ENCODE data around the gene ADAM11. TPM values are rescaled to one million over a fixed set of nuclear protein-coding genes. Genes with fewer than 3 reads are reported as not detected.

Gene ADAM11, protein sequence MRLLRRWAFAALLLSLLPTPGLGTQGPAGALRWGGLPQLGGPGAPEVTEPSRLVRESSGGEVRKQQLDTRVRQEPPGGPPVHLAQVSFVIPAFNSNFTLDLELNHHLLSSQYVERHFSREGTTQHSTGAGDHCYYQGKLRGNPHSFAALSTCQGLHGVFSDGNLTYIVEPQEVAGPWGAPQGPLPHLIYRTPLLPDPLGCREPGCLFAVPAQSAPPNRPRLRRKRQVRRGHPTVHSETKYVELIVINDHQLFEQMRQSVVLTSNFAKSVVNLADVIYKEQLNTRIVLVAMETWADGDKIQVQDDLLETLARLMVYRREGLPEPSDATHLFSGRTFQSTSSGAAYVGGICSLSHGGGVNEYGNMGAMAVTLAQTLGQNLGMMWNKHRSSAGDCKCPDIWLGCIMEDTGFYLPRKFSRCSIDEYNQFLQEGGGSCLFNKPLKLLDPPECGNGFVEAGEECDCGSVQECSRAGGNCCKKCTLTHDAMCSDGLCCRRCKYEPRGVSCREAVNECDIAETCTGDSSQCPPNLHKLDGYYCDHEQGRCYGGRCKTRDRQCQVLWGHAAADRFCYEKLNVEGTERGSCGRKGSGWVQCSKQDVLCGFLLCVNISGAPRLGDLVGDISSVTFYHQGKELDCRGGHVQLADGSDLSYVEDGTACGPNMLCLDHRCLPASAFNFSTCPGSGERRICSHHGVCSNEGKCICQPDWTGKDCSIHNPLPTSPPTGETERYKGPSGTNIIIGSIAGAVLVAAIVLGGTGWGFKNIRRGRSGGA
- total RNA-seq (2016; rRNA removed; fragmentation: Illumina TruSeq; extraction: Trizol) (0.44 and 0.91 TPM in 2 replicates), polyA plus RNA-seq (2011; rRNA removed) (0.33 and 0.38 TPM in 2 replicates), polyA minus RNA-seq (2011; rRNA and poly(A)+ RNA removed; ENCODE audit: low replicate concordance) (2.1 and 2.5 TPM in 2 replicates), Bru-seq, nascent RNA (percentile 23 among the genes with signal in this experiment), BruChase-seq, experiment 1, labeled RNA remaining after a 6-hour chase (percentile 21 among the genes with signal in this experiment), BruChase-seq, experiment 2, labeled RNA remaining after a 2-hour chase (percentile 22 among the genes with signal in this experiment)
- 0.18 and 0.40 TPM in 2 replicates for total RNA-seq (2016; cell fraction: cytosol; rRNA removed; fragmentation: Illumina TruSeq; extraction: Trizol; ENCODE audit: low read depth)
- total RNA-seq (2016; cell fraction: insoluble cytoplasmic fraction; rRNA removed; fragmentation: Illumina TruSeq; extraction: Trizol), result 0.40 and 0.76 TPM in 2 replicates
- total RNA-seq (2016; cell fraction: membrane; rRNA removed; fragmentation: Illumina TruSeq; extraction: Trizol), result 0.59 TPM in 2 replicates
- total RNA-seq (2016; cell fraction: nucleus; rRNA removed; fragmentation: Illumina TruSeq; extraction: Trizol), result 1.4 and 1.8 TPM in 2 replicates
- polyA plus RNA-seq (2011; cell fraction: cytosol; rRNA removed), result 0.09 and 0.34 TPM in 2 replicates
- 2.0 and 2.2 TPM in 2 replicates for polyA plus RNA-seq (2011; cell fraction: nucleus; rRNA removed)
- 0.19 and 0.40 TPM in 2 replicates for polyA plus RNA-seq (2012)
- polyA plus RNA-seq (2016; cell fraction: cytosol; fragmentation: Illumina TruSeq; extraction: Trizol; ENCODE audit: low read depth), result 0.17 and 0.23 TPM in 2 replicates
- polyA plus RNA-seq (2016; cell fraction: insoluble cytoplasmic fraction; fragmentation: Illumina TruSeq; extraction: Trizol; ENCODE audit: low read depth), result 0.50 and 0.58 TPM in 2 replicates
- 0.31 and 0.34 TPM in 2 replicates for polyA plus RNA-seq (2016; cell fraction: membrane; fragmentation: Illumina TruSeq; extraction: Trizol; ENCODE audit: low read depth)
- 2.2 and 3.0 TPM in 2 replicates for polyA plus RNA-seq (2016; cell fraction: nucleus; fragmentation: Illumina TruSeq; extraction: Trizol; ENCODE audit: insufficient read depth, low read depth)
- 0.18 and 0.69 TPM in 2 replicates for polyA minus RNA-seq (2011; cell fraction: cytosol; rRNA and poly(A)+ RNA removed)
- 0.87 and 0.90 TPM in 2 replicates for polyA minus RNA-seq (2011; cell fraction: nucleus; rRNA and poly(A)+ RNA removed)
- long read RNA-seq, experiment 1, partial matches to known transcripts, result 0 of 1 reads
- long read RNA-seq, experiment 1, other reads (novel, unspliced or antisense), result 1 of 1 reads
- long read RNA-seq, experiment 2, partial matches to known transcripts, result 2 of 2 reads
- long read RNA-seq, experiment 2, other reads (novel, unspliced or antisense), result 0 of 2 reads

DNA sequence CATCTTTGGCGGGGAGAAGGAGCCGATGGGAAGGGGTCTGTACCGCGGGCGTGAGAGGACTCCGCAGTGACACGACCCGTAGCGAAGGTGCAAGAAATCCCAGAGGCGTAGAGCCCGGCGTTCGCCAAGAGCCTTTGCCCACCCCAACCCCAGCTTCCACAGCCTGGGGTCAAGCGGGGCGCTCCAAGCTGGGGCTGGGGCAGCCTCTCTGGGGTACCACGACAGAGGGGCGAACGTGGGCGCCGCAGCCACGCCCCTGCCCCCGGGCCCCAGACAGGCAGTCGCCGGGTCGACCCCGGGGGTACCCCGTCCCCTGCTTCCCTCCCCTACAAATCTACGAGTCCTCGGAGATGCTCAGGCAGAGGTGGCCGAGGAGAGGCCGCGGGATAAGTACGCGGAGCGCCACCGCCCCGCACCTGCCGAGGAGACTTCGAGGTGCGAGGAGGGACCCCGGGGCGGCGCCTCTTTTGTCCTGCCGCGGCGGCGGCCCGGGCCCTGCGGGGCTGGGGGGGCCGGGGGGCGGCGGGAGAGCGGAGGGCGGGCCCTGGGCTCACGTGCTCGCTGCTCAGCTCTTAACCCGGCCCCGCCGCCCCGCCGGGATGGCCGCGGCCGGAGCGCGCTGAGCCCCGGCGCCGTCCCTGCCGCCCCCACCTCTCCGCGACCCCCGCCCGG lies at the start of gene ADAM11:
ADAM11 (plus strand) TSS at position 575 of the 672 bp plus-strand sequence. CDS start 212 bp downstream, outside the sequence.
- H3K4me3 ChIP-seq (replicated peaks in 1 of 3; ENCODE audit: insufficient read depth in 1 of 3, low read depth in 2 of 3, low read length in 3 of 3), result peak within 1 kb of the TSS; percentile 37 to 74 (median 59)
- FAIRE-seq (no peak), ATAC-seq (peak; percentile 21), DNase-seq (ENCODE audit: low spot score) (no peak)
- no peaks in the 10 kb centered on the region for H4K20me1 ChIP-seq (ENCODE audit: insufficient read depth, low read length)
- WGBS (ENCODE audit: low lambda C conversion rate), result 33% methylated on average over 5 of the region's 74 CpGs
- in situ Hi-C loops (cut with HindIII; ENCODE audit: extremely low pct_ligation_motif_present, low pct_unique_long_range_greater_than_20kb) (no loop called here), intact Hi-C loops (cut with micrococcal nuclease; ENCODE audit: unreplicated experiment) (no loop called here)
- no peak within 1 kb of the TSS for H3K9ac ChIP-seq (ENCODE audit: insufficient read depth, low read depth, low read length)
- no peaks in the 10 kb centered on the region for H3K36me3 ChIP-seq (replicated peaks in 1 of 2; ENCODE audit: control insufficient read depth in 1 of 2, insufficient read depth in 2 of 2, low read length in 2 of 2)
- no TSS peak for BruUV-seq (replicated peaks)
- H3K27ac ChIP-seq (ENCODE audit: extremely low read length, insufficient read depth, low read length), result no peak within 1 kb of the TSS
- ChIA-PET CTCF (ENCODE audit: low intra/inter-chr PET ratio, low total read pairs) (no interaction called here), POLR2A (interaction anchor here (0.5 to 1.2 kb wide), 3 partner anchors 17 to 56 kb away, joined by 3 to 5 read pairs (median 3); no protein-coding TSS in a partner anchor)
- peaks cover 21 to 48% of the 10 kb centered on the region in 2 experiments for H3K27me3 ChIP-seq (ENCODE audit: control insufficient read depth in 1 of 2, insufficient read depth in 2 of 2, low read length in 2 of 2)
- no peaks in the 10 kb centered on the region for H3K79me2 ChIP-seq (ENCODE audit: insufficient read depth, low read length)
- peaks cover 24% of the 10 kb centered on the region for H3K4me1 ChIP-seq (ENCODE audit: insufficient read depth, low read length)
- no peaks in the 10 kb centered on the region for H3K9me3 ChIP-seq (ENCODE audit: low read length)
- peak within 1 kb of the TSS; percentile 80 for H3K4me2 ChIP-seq (ENCODE audit: low read depth, low read length)
- no peak within 1 kb of the TSS for H2AFZ ChIP-seq (ENCODE audit: low read length)
- TF ChIP-seq ZNF251 (CRISPR knock-in tag; IDR thresholded peaks at IDR 0.05) (no peak), DNMT1 (CRISPR knock-in tag; IDR thresholded peaks at IDR 0.05) (no peak), PATZ1 (CRISPR knock-in tag; IDR thresholded peaks at IDR 0.05) (peak; percentile 40; the same call in 1 of the 2 replicates), SRSF1 (optimal IDR thresholded peaks at IDR 0.05; ENCODE audit: low read depth, low read length) (peak; percentile 51), ZNF274 (CRISPR knock-in tag; IDR thresholded peaks at IDR 0.05) (no peak), ZNF746 (CRISPR knock-in tag; IDR thresholded peaks at IDR 0.05) (0 out of 2 replicates have a peak, but pooled peaks have one; percentile 18), ZNF343 (CRISPR knock-in tag; IDR thresholded peaks at IDR 0.05) (no peak)
- TF ChIP-seq, protein P1, sequence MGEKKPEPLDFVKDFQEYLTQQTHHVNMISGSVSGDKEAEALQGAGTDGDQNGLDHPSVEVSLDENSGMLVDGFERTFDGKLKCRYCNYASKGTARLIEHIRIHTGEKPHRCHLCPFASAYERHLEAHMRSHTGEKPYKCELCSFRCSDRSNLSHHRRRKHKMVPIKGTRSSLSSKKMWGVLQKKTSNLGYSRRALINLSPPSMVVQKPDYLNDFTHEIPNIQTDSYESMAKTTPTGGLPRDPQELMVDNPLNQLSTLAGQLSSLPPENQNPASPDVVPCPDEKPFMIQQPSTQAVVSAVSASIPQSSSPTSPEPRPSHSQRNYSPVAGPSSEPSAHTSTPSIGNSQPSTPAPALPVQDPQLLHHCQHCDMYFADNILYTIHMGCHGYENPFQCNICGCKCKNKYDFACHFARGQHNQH (CRISPR knock-in tag; IDR thresholded peaks at IDR 0.05), result no peak
